IMR-90 (cell line): ENCODE measurements around the gene SDC4. TPM values are rescaled to one million over a fixed set of nuclear protein-coding genes. Genes with fewer than 3 reads are reported as not detected.
A peak's percentile ranks its signal among the peaks of the same experiment; 100 is the strongest.

Source experiments
- ATAC-seq: fragments of 200-7000 bp; cut with Tn5 transposase; 2 replicates; pipeline ENCODE4 v1.9.1; 2020; ENCODE audit warnings: low read depth, mild to moderate bottlenecking, moderate library complexity
- Bru-seq: library from RNA; stranded (reverse); fragments of 400-500 nt; gene quantifications from one replicate; lab custom pipeline; 2021; lab: Mats Ljungman, UMichigan
- BruChase-seq, 2 experiments: library from RNA; stranded (reverse); fragments of 400-500 nt; gene quantifications; one replicate each; lab custom pipeline; 2021; lab: Mats Ljungman, UMichigan
- BruUV-seq: library from RNA; stranded (reverse); fragments of 400-500 nt; replicated peaks from 2 replicates; lab custom pipeline; 2021; lab: Mats Ljungman, UMichigan
- CTCF ChIA-PET: fragments of 300-600 bp; formaldehyde crosslinking; extraction: SDS; loops from one replicate; lab custom pipeline; 2021; ENCODE audit warnings: antibody characterized with exemption; lab: Yijun Ruan, JAX
- POLR2A ChIA-PET: fragments of 300-600 bp; sonication (Branson Sonifier 250); formaldehyde crosslinking; loops from one replicate; lab custom pipeline; 2022; ENCODE audit warnings: antibody characterized with exemption; ENCODE audit not compliant: unreplicated experiment; lab: Charles Lee
- DNase-seq: peaks from one replicate; pipeline ENCODE4 v3.0.0; 2013
- H2AFZ ChIP-seq: replicated peaks from 2 replicates; pipeline ENCODE3; 2013; ENCODE audit warnings: low read length, mild to moderate bottlenecking; ENCODE audit not compliant: poor library complexity
- H2AK5ac ChIP-seq: 2 replicates; pipeline ENCODE4 v1.6.1; 2013; ENCODE audit warnings: low read depth, low read length, inconsistent platforms
- H2AK9ac ChIP-seq: replicated peaks from 2 replicates; pipeline ENCODE3; 2013; ENCODE audit warnings: mild to moderate bottlenecking, low read depth, low read length, moderate library complexity; ENCODE audit not compliant: poor library complexity
- H2BK120ac ChIP-seq: 2 replicates; pipeline ENCODE4 v1.6.1; 2013; ENCODE audit warnings: low read depth, low read length, inconsistent platforms
- H2BK15ac ChIP-seq: 3 replicates; pipeline ENCODE4 v1.6.1; 2013; ENCODE audit warnings: low read depth, low read length, inconsistent platforms
- H2BK20ac ChIP-seq: 2 replicates; pipeline ENCODE4 v1.6.1; 2013; ENCODE audit warnings: low read depth, mild to moderate bottlenecking, inconsistent platforms, low read length, moderate library complexity
- H2BK5ac ChIP-seq: 2 replicates; pipeline ENCODE4 v1.6.1; 2013; ENCODE audit warnings: mild to moderate bottlenecking, low read depth, low read length, inconsistent platforms; ENCODE audit not compliant: poor library complexity, severe bottlenecking
- H3K14ac ChIP-seq: replicated peaks from 2 replicates; pipeline ENCODE4 v1.6.1; 2013; ENCODE audit warnings: low read depth, low read length, inconsistent platforms
- H3K18ac ChIP-seq: 2 replicates; pipeline ENCODE4 v1.6.1; 2013; ENCODE audit warnings: low read depth, low read length, control low read depth
- H3K23ac ChIP-seq: 2 replicates; pipeline ENCODE4 v1.6.1; 2013; ENCODE audit warnings: low read depth, low read length, inconsistent platforms
- H3K27ac ChIP-seq: 2 replicates; pipeline ENCODE4 v1.5.1; 2013; ENCODE audit warnings: mild to moderate bottlenecking, control low read depth, low read length; ENCODE audit not compliant: insufficient read depth
- H3K27me3 ChIP-seq: 2 replicates; pipeline ENCODE4 v1.6.1; 2013; ENCODE audit warnings: low read length; ENCODE audit not compliant: control insufficient read depth, insufficient read depth
- H3K36me3 ChIP-seq: 2 replicates; pipeline ENCODE4 v1.6.1; 2013; ENCODE audit warnings: low read length, mixed read lengths; ENCODE audit not compliant: control insufficient read depth, insufficient read depth
- H3K4ac ChIP-seq: 2 replicates; pipeline ENCODE4 v1.6.1; 2013; ENCODE audit warnings: low read depth, low read length, inconsistent platforms
- H3K4me1 ChIP-seq: 2 replicates; pipeline ENCODE4 v1.6.1; 2013; ENCODE audit warnings: low read length, mixed read lengths; ENCODE audit not compliant: control insufficient read depth, insufficient read depth
- H3K4me2 ChIP-seq: 2 replicates; pipeline ENCODE4 v1.6.1; 2013; ENCODE audit warnings: low read depth, mild to moderate bottlenecking, control low read depth, low read length, moderate library complexity
- H3K4me3 ChIP-seq: 2 replicates; pipeline ENCODE4 v1.5.1; 2013; ENCODE audit warnings: low read depth, mild to moderate bottlenecking, control low read depth, low read length, moderate library complexity; ENCODE audit not compliant: insufficient read depth
- H3K56ac ChIP-seq: 2 replicates; pipeline ENCODE4 v1.6.1; 2013; ENCODE audit warnings: low read length, inconsistent platforms; ENCODE audit not compliant: insufficient read depth; ENCODE audit errors: extremely low read depth
- H3K79me1 ChIP-seq, 2 experiments: 2 replicates each; pipeline ENCODE4 v1.6.1; 2013; ENCODE audit warnings: low read length in 2 of 2, inconsistent platforms in 1 of 2, low read depth in 1 of 2
- H3K9ac ChIP-seq: 2 replicates; pipeline ENCODE4 v1.6.1; 2013; ENCODE audit warnings: low read depth, low read length, control low read depth
- H3K9me1 ChIP-seq: 2 replicates; pipeline ENCODE4 v1.6.1; 2013; ENCODE audit warnings: low read length, inconsistent platforms; ENCODE audit not compliant: insufficient read depth
- H3K9me3 ChIP-seq: 2 replicates; pipeline ENCODE4 v1.6.1; 2013; ENCODE audit warnings: low read length; ENCODE audit not compliant: control insufficient read depth, insufficient read depth
- H4K20me1 ChIP-seq: 2 replicates; pipeline ENCODE4 v1.6.1; 2013; ENCODE audit warnings: low read length, inconsistent platforms; ENCODE audit not compliant: insufficient read depth
- H4K5ac ChIP-seq: 2 replicates; pipeline ENCODE4 v1.6.1; 2013; ENCODE audit warnings: mild to moderate bottlenecking, low read depth, low read length, control low read depth
- H4K8ac ChIP-seq, 2 experiments: 2 replicates each; pipeline ENCODE4 v1.6.1; 2013; ENCODE audit warnings: low read depth in 2 of 2, low read length in 2 of 2, control low read depth in 1 of 2, inconsistent platforms in 1 of 2
- H4K91ac ChIP-seq: 2 replicates; pipeline ENCODE4 v1.6.1; 2013; ENCODE audit warnings: low read depth, low read length, inconsistent platforms; ENCODE audit not compliant: insufficient read depth
- BHLHE40 ChIP-seq: fragments of 150-350 bp; IDR thresholded peaks from 2 replicates; pipeline ENCODE4 v1.6.1; 2016; ENCODE audit warnings: mild to moderate bottlenecking, low read depth, low read length
- CEBPB ChIP-seq: IDR thresholded peaks from 2 replicates; pipeline ENCODE4 v1.6.1; 2012; ENCODE audit warnings: low read depth, low read length, improper control_type of control experiment
- CHD1 ChIP-seq: IDR thresholded peaks from 2 replicates; pipeline ENCODE4 v1.6.1; 2012; ENCODE audit warnings: low read depth, low read length, improper control_type of control experiment
- ELK1 ChIP-seq: fragments of 150-350 bp; IDR thresholded peaks from 2 replicates; pipeline ENCODE4 v1.6.1; 2016; ENCODE audit warnings: low read depth, mild to moderate bottlenecking, low read length, moderate library complexity, borderline replicate concordance
- FOS ChIP-seq: fragments of 150-350 bp; IDR thresholded peaks from 2 replicates; pipeline ENCODE4 v1.6.1; 2016; ENCODE audit warnings: low read depth, low read length
- MAFK ChIP-seq: IDR thresholded peaks from 2 replicates; pipeline ENCODE4 v1.6.1; 2012; ENCODE audit warnings: low read depth, low read length, improper control_type of control experiment
- MAZ ChIP-seq: IDR thresholded peaks from 2 replicates; pipeline ENCODE4 v1.6.1; 2012; ENCODE audit warnings: low read depth, mild to moderate bottlenecking, low read length, improper control_type of control experiment, moderate library complexity, borderline replicate concordance
- MXI1 ChIP-seq: IDR thresholded peaks from 2 replicates; pipeline ENCODE4 v1.6.1; 2012; ENCODE audit warnings: low read depth, mild to moderate bottlenecking, low read length, moderate library complexity, borderline replicate concordance
- NFE2L2 ChIP-seq: fragments of 150-350 bp; IDR thresholded peaks from 2 replicates; pipeline ENCODE4 v1.6.1; 2016; ENCODE audit warnings: low read depth, mild to moderate bottlenecking, low read length
- POLR2A ChIP-seq: IDR thresholded peaks from 2 replicates; pipeline ENCODE4 v1.6.1; 2012; ENCODE audit warnings: mild to moderate bottlenecking, low read depth, low read length
- RAD21 ChIP-seq: IDR thresholded peaks from 2 replicates; pipeline ENCODE4 v1.6.1; 2012; ENCODE audit warnings: low read length, improper control_type of control experiment
- RCOR1 ChIP-seq: IDR thresholded peaks from 2 replicates; pipeline ENCODE4 v1.6.1; 2012; ENCODE audit warnings: mild to moderate bottlenecking, low read length, improper control_type of control experiment; ENCODE audit not compliant: insufficient replicate concordance
- RFX5 ChIP-seq: IDR thresholded peaks from 2 replicates; pipeline ENCODE4 v1.8.0; 2012; ENCODE audit warnings: low read depth, mild to moderate bottlenecking, low read length, moderate library complexity
- SMC3 ChIP-seq: fragments of 150-350 bp; IDR thresholded peaks from 2 replicates; pipeline ENCODE4 v1.6.1; 2016; ENCODE audit warnings: low read depth, mild to moderate bottlenecking, antibody characterized with exemption, low read length, moderate library complexity
- WGBS, 2 experiments: methylation state at CpG; one replicate each; pipeline versions ENCODE4 v1.1.5 to v1.1.7; 2013; ENCODE audit warnings: missing lambda C conversion rate in 2 of 2; ENCODE audit not compliant: insufficient read length in 1 of 2; ENCODE audit errors: extremely low coverage in 2 of 2; 5-methylcytosine and 5-hydroxymethylcytosine counted together
- dilution Hi-C: fragments of 300-500 bp; cut with HindIII; formaldehyde crosslinking; loops from one replicate; pipeline ENCODE4 v1.14.3; 2018; ENCODE audit warnings: low sequenced_read_pairs; ENCODE audit not compliant: unreplicated experiment
- in situ Hi-C: fragments of 300-500 bp; cut with MboI; formaldehyde crosslinking; loops from 3 replicates; pipeline ENCODE4 v1.14.3; 2019; ENCODE audit warnings: low sequenced_read_pairs, inconsistent platforms, mixed read lengths
- intact Hi-C: fragments of 100-400 bp; cut with micrococcal nuclease; formaldehyde crosslinking; loops from 2 replicates; pipeline ENCODE4 v1.10.0; 2022
- long read RNA-seq: library from polyadenylated mRNA; unstranded; transcript quantifications from one replicate; pipeline ENCODE4 v2.0.0, GENCODE V29; 2021; ENCODE audit not compliant: unreplicated experiment
- polyA plus RNA-seq, 3 experiments: library from polyadenylated mRNA; depleted of rRNA; stranded (reverse); fragments of >200 nt; gene quantifications; 2 replicates each; pipeline ENCODE4 v1.2.3, GENCODE V29; 2012; ENCODE audit warnings: low replicate concordance in 1 of 3
- total RNA-seq: library from RNA; depleted of rRNA; stranded (reverse); fragments of >200 nt; gene quantifications from 2 replicates; pipeline ENCODE4 v1.2.3, GENCODE V29; 2012; rRNA removed

The SDC4 gene, protein sequence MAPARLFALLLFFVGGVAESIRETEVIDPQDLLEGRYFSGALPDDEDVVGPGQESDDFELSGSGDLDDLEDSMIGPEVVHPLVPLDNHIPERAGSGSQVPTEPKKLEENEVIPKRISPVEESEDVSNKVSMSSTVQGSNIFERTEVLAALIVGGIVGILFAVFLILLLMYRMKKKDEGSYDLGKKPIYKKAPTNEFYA
- 265 and 275 TPM in 2 replicates for total RNA-seq
- 181 and 203 TPM in 2 replicates for polyA plus RNA-seq (2012; rRNA removed)
- polyA plus RNA-seq (2012; cell fraction: cytosol; rRNA removed): 183 and 191 TPM in 2 replicates
- polyA plus RNA-seq (2012; cell fraction: nucleus; rRNA removed; ENCODE audit: low replicate concordance): 58.2 and 85.3 TPM in 2 replicates
- Bru-seq, nascent RNA: percentile 99 among the genes with signal in this experiment
- BruChase-seq, experiment 1, labeled RNA remaining after a 6-hour chase: percentile 99 among the genes with signal in this experiment
- BruChase-seq, experiment 2, labeled RNA remaining after a 2-hour chase: percentile 99 among the genes with signal in this experiment
- long read RNA-seq, transcript SDC4-201 (5 exons, 2,613 nt): major isoform, 66 of 149 reads
- long read RNA-seq, partial matches to known transcripts: 3 of 149 reads
- long read RNA-seq, other reads (novel, unspliced or antisense): 80 of 149 reads

- DNase-seq: peak; percentile 63
- Histone ChIP-seq H3K27me3 (no peaks in the 10 kb centered on the region), H3K23ac (peak within 1 kb of the TSS; percentile 92), H3K18ac (peak within 1 kb of the TSS; percentile 82), H3K9me3 (no peaks in the 10 kb centered on the region), H3K4ac (peak within 1 kb of the TSS; percentile 90), H3K56ac (peak within 1 kb of the TSS; percentile 85), H3K9ac (peak within 1 kb of the TSS; percentile 95), H4K91ac (peak within 1 kb of the TSS; percentile 89), H2AK9ac (peak within 1 kb of the TSS; percentile 93), H3K14ac (peak within 1 kb of the TSS; percentile 94), H2BK15ac (peak within 1 kb of the TSS; percentile 94; the same call in 2 of the 3 replicates), H2AFZ (peak within 1 kb of the TSS; percentile 87), H4K8ac (peak within 1 kb of the TSS; percentile 49 to 81), H2BK120ac (peak within 1 kb of the TSS; percentile 79), H4K20me1 (peaks cover 32% of the 10 kb centered on the region), H2AK5ac (peak within 1 kb of the TSS; percentile 86), H2BK5ac (peak within 1 kb of the TSS; percentile 73), H3K79me1 (peaks cover 0 to 47% of the 10 kb centered on the region in 2 experiments; a peak in 3 of 4 replicates), H3K27ac (peak within 1 kb of the TSS; percentile 91), H2BK20ac (peak within 1 kb of the TSS; percentile 70), H3K4me3 (peak within 1 kb of the TSS; percentile 74), H4K5ac (peak within 1 kb of the TSS; percentile 74), H3K4me1 (peaks cover 29% of the 10 kb centered on the region), H3K9me1 (peaks cover 8% of the 10 kb centered on the region; the same call in 1 of the 2 replicates), H3K4me2 (peak within 1 kb of the TSS; percentile 85), H3K36me3 (peaks cover 4% of the 10 kb centered on the region; the same call in 1 of the 2 replicates)
- ATAC-seq: peak; percentile 67
- ChIA-PET CTCF (no interaction called here), POLR2A (interaction anchor here (0.6 to 1.5 kb wide), 4 partner anchors 11 to 71 kb away, joined by 5 to 11 read pairs (median 6); no protein-coding TSS in a partner anchor)
- BruUV-seq: no TSS peak
- dilution Hi-C loops (no loop called here), in situ Hi-C loops (loop anchor here (25.0 kb wide), 1 partner anchor 564 kb away; the partner anchor contains the start of gene PLTP), intact Hi-C loops (no loop called here)
- WGBS, 2 experiments: 0% methylated on average over 9 of the region's 77 CpGs; no CpG with 5 or more reads in 1 of the 2 experiments
- 0 out of 2 replicates have a peak, but pooled peaks have one; percentile 41 for TF ChIP-seq CHD1
- no peak for TF ChIP-seq RCOR1
- TF ChIP-seq BHLHE40: 0 out of 2 replicates have a peak, but pooled peaks have one; percentile 12
- peak; percentile 99 for TF ChIP-seq POLR2A
- no peak for TF ChIP-seq CEBPB
- TF ChIP-seq FOS: peak; percentile 18; the same call in 1 of the 2 replicates
- TF ChIP-seq RFX5: no peak
- TF ChIP-seq RAD21: no peak
- TF ChIP-seq MXI1: no peak
- TF ChIP-seq MAFK: no peak
- TF ChIP-seq SMC3: no peak
- TF ChIP-seq NFE2L2: no peak
- TF ChIP-seq ELK1: no peak
- peak; percentile 92 for TF ChIP-seq MAZ
These were observed at the start of gene SDC4 for GRCh38 chr20:45347936-45348778. TSS of gene SDC4 (minus strand) at chr20:45348424. CDS start at chr20:45348384, 40 bp downstream.
